Kidney epithelial cell (primary cell): ENCODE measurements around the gene BMP4. TPM values are rescaled to one million over a fixed set of nuclear protein-coding genes. Genes with fewer than 3 reads are reported as not detected.

ENCODE experiments used
- DNase-seq: peaks from one replicate; pipeline ENCODE4 v3.0.0-alpha.2; 2010; ENCODE audit warnings: low read depth
- H3K27me3 ChIP-seq: 2 replicates; pipeline ENCODE4 v1.6.0; 2011; ENCODE audit warnings: low read length; ENCODE audit not compliant: control insufficient read depth, insufficient read depth
- H3K36me3 ChIP-seq: 2 replicates; pipeline ENCODE4 v1.5.1; 2011; ENCODE audit warnings: low read length; ENCODE audit not compliant: control insufficient read depth, insufficient read depth
- H3K4me3 ChIP-seq: 2 replicates; pipeline ENCODE4 v1.5.1; 2011; ENCODE audit warnings: low read depth, mild to moderate bottlenecking, control low read depth, low read length
- CTCF ChIP-seq: IDR thresholded peaks from 2 replicates; pipeline ENCODE4 v1.5.1; 2011; ENCODE audit warnings: mild to moderate bottlenecking, moderate library complexity, low read length, control low read depth, inconsistent platforms; ENCODE audit not compliant: insufficient read depth, poor library complexity, severe bottlenecking
- total RNA-seq: library from RNA; depleted of rRNA; stranded (reverse); fragments of >200 nt; gene quantifications from 2 replicates; pipeline ENCODE4 v1.2.3, GENCODE V29; 2015

Gene BMP4
- total RNA-seq, 1 donor from 2014 or later: 3.1 TPM

GRCh38 chr14:53963320-53964227, 6.9 kb upstream of the BMP4 start:
- Histone ChIP-seq H3K4me3 (peak overlapping the region; percentile 21), H3K36me3 (no peaks in the 10 kb centered on the region), H3K27me3 (peaks cover 2% of the 10 kb centered on the region)
- no peak for DNase-seq
- peak; percentile 59 for TF ChIP-seq CTCF

- peaks cover 2% of the 10 kb centered on the region for H3K27me3 ChIP-seq
- no peak overlapping the region for H3K4me3 ChIP-seq
- no peak for DNase-seq
- TF ChIP-seq CTCF: no peak
- H3K36me3 ChIP-seq: no peaks in the 10 kb centered on the region
These were observed 6.3 kb upstream of the BMP4 start for GRCh38 chr14:53962953-53963319.

GRCh38 chr14:53958628-53959027, 2.0 kb upstream of the BMP4 start:
- TF ChIP-seq CTCF: no peak
- Histone ChIP-seq H3K4me3 (no peak overlapping the region), H3K36me3 (no peaks in the 10 kb centered on the region), H3K27me3 (peaks cover 8% of the 10 kb centered on the region)
- DNase-seq: no peak

GRCh38 chr14:53957739-53958138, 1.1 kb upstream of the BMP4 start:
- no peak for DNase-seq
- no peaks in the 10 kb centered on the region for H3K36me3 ChIP-seq
- no peak for TF ChIP-seq CTCF
- H3K4me3 ChIP-seq: no peak overlapping the region
- H3K27me3 ChIP-seq: peaks cover 6% of the 10 kb centered on the region

- Histone ChIP-seq H3K36me3 (no peaks in the 10 kb centered on the region), H3K4me3 (peak overlapping the region; percentile 54), H3K27me3 (peaks cover 9% of the 10 kb centered on the region)
- TF ChIP-seq CTCF: no peak
- no peak for DNase-seq
These were observed 776 bp downstream of the BMP4 start for GRCh38 chr14:53955671-53956426.
